ENCODE measurements around the gene RUFY3. TPM values are rescaled to one million over a fixed set of nuclear protein-coding genes. Genes with fewer than 3 reads are reported as not detected.

RUFY3 gene
- total RNA-seq, 2 experiments from 2014 or later: 35.1 to 43.2 TPM

- no peak overlapping the region for H3K27ac Mint-ChIP-seq
- DNase-seq (no peak), ATAC-seq (no peak)
- POLR2A ChIA-PET: no interaction called here
- H3K27me3 Mint-ChIP-seq (ENCODE audit: low read depth): no peaks in the 10 kb centered on the region
- no peak overlapping the region for H3K4me3 Mint-ChIP-seq
- no peaks in the 10 kb centered on the region for H3K36me3 Mint-ChIP-seq (ENCODE audit: low read depth)
- H3K9me3 Mint-ChIP-seq (ENCODE audit: insufficient read depth): no peaks in the 10 kb centered on the region
- no peaks in the 10 kb centered on the region for H3K4me1 Mint-ChIP-seq (ENCODE audit: low read depth)
- CTCF ChIA-PET: no interaction called here
Observed at GRCh38 chr4:70855464-70855863, 133.7 kb downstream of the RUFY3 start.

Other genes with a start within 250 kb of the RUFY3 start
- not detected for gene MUC7, start 249.8 kb upstream of the RUFY3 start, total RNA-seq
- gene AMTN, start 203.4 kb upstream of the RUFY3 start, total RNA-seq: not detected
- not detected for gene AMBN, start 129.7 kb upstream of the RUFY3 start, total RNA-seq
- gene ENAM, start 93.2 kb upstream of the RUFY3 start, total RNA-seq: not detected
- not detected for gene JCHAIN, start 55.5 kb upstream of the RUFY3 start, total RNA-seq
- 10 to 100 TPM; 38.7 to 39.2 TPM for gene UTP3, start 33.4 kb upstream of the RUFY3 start, total RNA-seq
- 10 to 100 TPM; 67.9 to 69.2 TPM for gene GRSF1, start 117.9 kb downstream of the RUFY3 start, total RNA-seq
- 10 to 100 TPM; 15.3 to 16.4 TPM for gene MOB1B, start 180.4 kb downstream of the RUFY3 start, total RNA-seq

Data from activated CD8-positive, alpha-beta T cell treated with anti-CD3 and anti-CD28 coated beads, Interleukin-2, amount 10 ng/mL, durations not matched to agents 7 days and 5 days (primary cell).